GM18870 (cell line): ENCODE results near the gene KLF13.
"Not testable (repeated sequence)": the region's sequence is repeated elsewhere in the genome, so short reads cannot be mapped to it uniquely, and the experiment has no call there.

Experiments
- ATAC-seq: cut with Tn5 transposase; IDR thresholded peaks from one replicate; pipeline ENCODE4 v1.9.1; 2021; ENCODE audit warnings: moderate library complexity; ENCODE audit not compliant: unreplicated experiment

Gene KLF13

GRCh38 chr15:31344823-31345605 is 18.4 kb downstream of the KLF13 start:
- no peak for ATAC-seq

- peak; percentile 24 for ATAC-seq
These were observed 19.2 kb downstream of the KLF13 start for GRCh38 chr15:31345606-31346366.

GRCh38 chr15:31346367-31347066 is 19.9 kb downstream of the KLF13 start:
- peak; percentile 46 for ATAC-seq

GRCh38 chr15:31347067-31347975 is 20.7 kb downstream of the KLF13 start:
- ATAC-seq, result no peak

GRCh38 chr15:31347981-31348803 is 21.6 kb downstream of the KLF13 start:
- no peak for ATAC-seq

GRCh38 chr15:31349233-31350141 is 22.9 kb downstream of the KLF13 start:
- no peak for ATAC-seq

- no peak for ATAC-seq
These were observed 24.1 kb downstream of the KLF13 start for GRCh38 chr15:31350771-31351170.

GRCh38 chr15:31352339-31352751 is 25.7 kb downstream of the KLF13 start:
- ATAC-seq, result no peak

- peak; percentile 66 for ATAC-seq
These were observed 26.5 kb downstream of the KLF13 start for GRCh38 chr15:31352911-31353811.

GRCh38 chr15:31353931-31354330 is 27.3 kb downstream of the KLF13 start:
- no peak for ATAC-seq

- not testable (repeated sequence) for ATAC-seq
These were observed 29.5 kb downstream of the KLF13 start for GRCh38 chr15:31356097-31356496.

- no peak for ATAC-seq
These were observed 30.5 kb downstream of the KLF13 start for GRCh38 chr15:31357148-31357547.

- no peak for ATAC-seq
These were observed 31.5 kb downstream of the KLF13 start for GRCh38 chr15:31358163-31358562.

GRCh38 chr15:31358957-31359701 is 32.5 kb downstream of the KLF13 start:
- no peak for ATAC-seq

GRCh38 chr15:31359702-31360111 is 33.1 kb downstream of the KLF13 start:
- ATAC-seq, result no peak

GRCh38 chr15:31360158-31360561 is 33.5 kb downstream of the KLF13 start:
- ATAC-seq, result no peak
